NCI-H2029 treated with DMSO at 0.1 percent for 48 hours (cell line): ENCODE results near the gene ETS1.

Experiments used
- DNase-seq: peaks from one replicate; lab custom pipeline; 2025; lab: John Stamatoyannopoulos, UW

ETS1 gene

GRCh38 chr11:128517451-128518230, 69.7 kb downstream of the ETS1 start:
- no peak for DNase-seq

- DNase-seq = no peak
These were observed 70.5 kb downstream of the ETS1 start for GRCh38 chr11:128516886-128517285.

GRCh38 chr11:128515826-128516778, 71.3 kb downstream of the ETS1 start:
- DNase-seq = no peak

GRCh38 chr11:128515086-128515485, 72.3 kb downstream of the ETS1 start:
- DNase-seq = no peak

GRCh38 chr11:128513915-128514681, 73.3 kb downstream of the ETS1 start:
- no peak for DNase-seq

GRCh38 chr11:128512474-128512996, 74.8 kb downstream of the ETS1 start:
- DNase-seq = no peak

- no peak for DNase-seq
These were observed 75.6 kb downstream of the ETS1 start for GRCh38 chr11:128511712-128512111.

- DNase-seq = no peak
These were observed 77.6 kb downstream of the ETS1 start for GRCh38 chr11:128509621-128510389.

GRCh38 chr11:128508770-128509510, 78.4 kb downstream of the ETS1 start:
- no peak for DNase-seq

- DNase-seq = no peak
These were observed 79.4 kb downstream of the ETS1 start for GRCh38 chr11:128507936-128508335.

- DNase-seq = peak; percentile 64
These were observed 80.3 kb downstream of the ETS1 start for GRCh38 chr11:128506999-128507611.

- no peak for DNase-seq
These were observed 81.0 kb downstream of the ETS1 start for GRCh38 chr11:128506356-128506755.

- no peak for DNase-seq
These were observed 81.8 kb downstream of the ETS1 start for GRCh38 chr11:128505449-128506065.

GRCh38 chr11:128504486-128504885, 82.9 kb downstream of the ETS1 start:
- no peak for DNase-seq

- DNase-seq = no peak
These were observed 83.9 kb downstream of the ETS1 start for GRCh38 chr11:128503245-128503991.

GRCh38 chr11:128502726-128503125, 84.6 kb downstream of the ETS1 start:
- no peak for DNase-seq

GRCh38 chr11:128501632-128502549, 85.5 kb downstream of the ETS1 start:
- no peak for DNase-seq

GRCh38 chr11:128501008-128501407, 86.3 kb downstream of the ETS1 start:
- DNase-seq = no peak
